ENCODE results near the gene ACOT11. TPM values are rescaled to one million over a fixed set of nuclear protein-coding genes. Genes with fewer than 3 reads are reported as not detected.

The ACOT11 gene
- total and polyA plus RNA-seq, 10 of the 15 experiments (the other 5 are each of a cell fraction or from before 2014, with no cell fraction given), result 0.04 to 0.85 (median 0.39) TPM; not detected in 1

DNA sequence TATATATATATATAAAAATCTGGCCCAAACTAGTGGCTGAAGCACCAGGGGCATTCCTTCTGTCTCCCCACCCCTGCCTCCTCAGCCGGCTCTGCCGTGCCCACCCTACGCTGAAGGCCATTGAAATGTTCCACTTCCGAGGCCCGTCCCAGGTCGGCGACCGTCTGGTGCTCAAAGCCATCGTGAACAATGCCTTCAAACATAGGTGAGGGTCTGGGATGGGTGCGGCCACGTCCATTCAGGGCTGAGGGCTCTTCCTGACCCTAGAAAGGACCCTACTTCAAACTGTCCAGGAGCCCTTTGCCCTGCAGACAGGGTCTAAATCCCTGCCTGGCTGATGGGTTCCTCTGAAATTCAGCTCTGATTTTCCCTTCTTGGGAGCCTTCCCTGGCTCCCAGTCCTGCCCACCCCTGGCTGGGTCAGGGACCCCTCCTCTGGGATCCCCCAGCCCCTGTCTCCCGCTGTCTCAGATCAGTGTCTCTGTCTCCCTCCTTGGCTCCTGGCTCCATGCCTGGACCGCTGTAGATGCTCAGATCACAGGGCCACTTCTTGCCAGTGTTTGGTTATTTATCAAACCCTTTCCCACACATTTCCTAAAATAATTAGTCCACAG lies 51.3 kb downstream of the ACOT11 start (continued):
- TF ChIP-seq RCOR1 (conservative IDR thresholded peaks at IDR 0.05; ENCODE audit: low read depth, low read length) (no peak), STAT3 (IDR thresholded peaks at IDR 0.05; ENCODE audit: low read depth, low read length) (no peak), CBX5 (IDR thresholded peaks at IDR 0.05; ENCODE audit: low read depth) (no peak)
- TF ChIP-seq, protein P1, sequence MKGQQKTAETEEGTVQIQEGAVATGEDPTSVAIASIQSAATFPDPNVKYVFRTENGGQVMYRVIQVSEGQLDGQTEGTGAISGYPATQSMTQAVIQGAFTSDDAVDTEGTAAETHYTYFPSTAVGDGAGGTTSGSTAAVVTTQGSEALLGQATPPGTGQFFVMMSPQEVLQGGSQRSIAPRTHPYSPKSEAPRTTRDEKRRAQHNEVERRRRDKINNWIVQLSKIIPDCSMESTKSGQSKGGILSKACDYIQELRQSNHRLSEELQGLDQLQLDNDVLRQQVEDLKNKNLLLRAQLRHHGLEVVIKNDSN (IDR thresholded peaks at IDR 0.05; ENCODE audit: borderline replicate concordance, extremely low read length, insufficient read depth, low read depth, low read length), result no peak

DNA sequence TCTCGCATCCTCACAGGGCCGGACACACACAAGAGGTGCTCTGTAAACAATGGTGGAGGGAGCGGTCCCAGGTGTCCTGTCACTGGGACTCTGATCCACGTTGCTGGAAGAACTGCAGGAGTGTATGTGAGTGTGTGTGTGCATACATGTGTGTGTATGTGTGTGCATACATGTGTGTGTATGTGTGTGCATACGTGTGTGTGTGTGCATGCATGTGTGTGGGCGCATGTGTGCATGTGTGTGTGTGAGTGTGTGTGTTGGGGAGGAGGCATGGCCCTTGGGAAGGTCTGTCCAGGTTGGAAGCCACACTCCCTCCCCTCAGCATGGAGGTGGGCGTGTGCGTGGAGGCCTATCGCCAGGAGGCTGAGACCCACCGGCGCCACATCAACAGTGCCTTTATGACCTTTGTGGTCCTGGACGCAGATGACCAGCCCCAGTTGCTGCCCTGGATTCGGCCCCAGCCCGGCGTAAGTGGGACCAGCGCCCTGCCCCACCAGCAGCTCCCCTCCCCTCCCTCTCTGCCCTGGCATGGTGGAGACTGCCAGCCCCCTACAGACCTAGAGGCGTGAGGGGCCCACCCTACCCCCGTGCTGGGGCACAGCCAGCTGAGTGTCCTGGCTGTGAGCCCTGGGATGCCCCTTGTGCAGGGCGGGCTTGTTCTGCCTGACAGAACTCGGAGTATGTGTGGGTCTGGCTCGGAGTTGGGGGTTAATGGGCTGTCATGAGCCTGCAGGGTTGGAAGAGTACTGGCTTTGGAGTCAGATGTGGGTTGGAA lies 53.1 kb downstream of the ACOT11 start:
- SMC1A ChIA-PET (ENCODE audit: uncharacterized antibody, unreplicated experiment), result no interaction called here
- Histone ChIP-seq H3K9ac (ENCODE audit: control insufficient read depth, insufficient read depth, low read length) (no peak overlapping the region), H3K4me3 (no peak overlapping the region), H3K36me3 (ENCODE audit: control insufficient read depth in 2 of 2, insufficient read depth in 2 of 2, low read length in 1 of 2) (no peaks in the 10 kb centered on the region), H3K9me3 (replicated peaks; ENCODE audit: control insufficient read depth, insufficient read depth, low read length) (no peaks in the 10 kb centered on the region), H2AFZ (ENCODE audit: control insufficient read depth, low read depth, low read length) (no peak overlapping the region), H4K20me1 (ENCODE audit: control insufficient read depth, insufficient read depth) (no peaks in the 10 kb centered on the region), H3K4me1 (ENCODE audit: control insufficient read depth, insufficient read depth, low read length) (no peaks in the 10 kb centered on the region), H3K27ac (ENCODE audit: control insufficient read depth, insufficient read depth) (no peak overlapping the region), H3K27me3 (replicated peaks in 1 of 2; ENCODE audit: control insufficient read depth in 2 of 2, insufficient read depth in 2 of 2, low read length in 1 of 2) (no peaks in the 10 kb centered on the region), H3K4me2 (ENCODE audit: control insufficient read depth, insufficient read depth) (no peak overlapping the region), H3K79me2 (ENCODE audit: control insufficient read depth, insufficient read depth, low read length) (no peaks in the 10 kb centered on the region)
- RAD21 ChIA-PET (ENCODE audit: unreplicated experiment), result no interaction called here
- DNase-seq (ENCODE audit: low read depth, low spot score) (no peak), FAIRE-seq (no peak), ATAC-seq (no peak)
- no TSS peak for BruUV-seq (replicated peaks)
- intact Hi-C loops (cut with micrococcal nuclease; ENCODE audit: unreplicated experiment) (no loop called here), in situ Hi-C loops (cut with MboI) (no loop called here)
- TF ChIP-seq, protein P2, sequence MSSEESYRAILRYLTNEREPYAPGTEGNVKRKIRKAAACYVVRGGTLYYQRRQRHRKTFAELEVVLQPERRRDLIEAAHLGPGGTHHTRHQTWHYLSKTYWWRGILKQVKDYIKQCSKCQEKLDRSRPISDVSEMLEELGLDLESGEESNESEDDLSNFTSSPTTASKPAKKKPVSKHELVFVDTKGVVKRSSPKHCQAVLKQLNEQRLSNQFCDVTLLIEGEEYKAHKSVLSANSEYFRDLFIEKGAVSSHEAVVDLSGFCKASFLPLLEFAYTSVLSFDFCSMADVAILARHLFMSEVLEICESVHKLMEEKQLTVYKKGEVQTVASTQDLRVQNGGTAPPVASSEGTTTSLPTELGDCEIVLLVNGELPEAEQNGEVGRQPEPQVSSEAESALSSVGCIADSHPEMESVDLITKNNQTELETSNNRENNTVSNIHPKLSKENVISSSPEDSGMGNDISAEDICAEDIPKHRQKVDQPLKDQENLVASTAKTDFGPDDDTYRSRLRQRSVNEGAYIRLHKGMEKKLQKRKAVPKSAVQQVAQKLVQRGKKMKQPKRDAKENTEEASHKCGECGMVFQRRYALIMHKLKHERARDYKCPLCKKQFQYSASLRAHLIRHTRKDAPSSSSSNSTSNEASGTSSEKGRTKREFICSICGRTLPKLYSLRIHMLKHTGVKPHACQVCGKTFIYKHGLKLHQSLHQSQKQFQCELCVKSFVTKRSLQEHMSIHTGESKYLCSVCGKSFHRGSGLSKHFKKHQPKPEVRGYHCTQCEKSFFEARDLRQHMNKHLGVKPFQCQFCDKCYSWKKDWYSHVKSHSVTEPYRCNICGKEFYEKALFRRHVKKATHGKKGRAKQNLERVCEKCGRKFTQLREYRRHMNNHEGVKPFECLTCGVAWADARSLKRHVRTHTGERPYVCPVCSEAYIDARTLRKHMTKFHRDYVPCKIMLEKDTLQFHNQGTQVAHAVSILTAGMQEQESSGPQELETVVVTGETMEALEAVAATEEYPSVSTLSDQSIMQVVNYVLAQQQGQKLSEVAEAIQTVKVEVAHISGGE (CRISPR knock-in tag; IDR thresholded peaks at IDR 0.05), result no peak
- TF ChIP-seq IKZF2 (IDR thresholded peaks at IDR 0.05) (no peak), E4F1 (IDR thresholded peaks at IDR 0.05; ENCODE audit: borderline replicate concordance, partially characterized antibody) (no peak), PAX8 (IDR thresholded peaks at IDR 0.05) (no peak), ZNF207 (IDR thresholded peaks at IDR 0.05; ENCODE audit: borderline replicate concordance) (no peak)
- POLR2A ChIA-PET, result no interaction called here
- WGBS (ENCODE audit: insufficient coverage, insufficient replicate concordance, low lambda C conversion rate, missing lambda C conversion rate), result 42% methylated on average over 19 of the region's 21 CpGs
- CTCF ChIA-PET, result no interaction called here
